CD4-positive, alpha-beta T cell treated with Interferon gamma for 1 hour (primary cell): ENCODE measurements around the gene ADNP2.
A peak's percentile ranks its signal among the peaks of the same experiment; 100 is the strongest.
"Not testable (repeated sequence)": the region's sequence is repeated elsewhere in the genome, so short reads cannot be mapped to it uniquely, and the experiment has no call there.

Experiments
- DNase-seq: peaks from one replicate; pipeline ENCODE4 v3.0.0-alpha.2; 2020

ADNP2 gene

GRCh38 chr18:80148326-80149199, 39.5 kb downstream of the ADNP2 start:
- no peak for DNase-seq

GRCh38 chr18:80149667-80150066, 40.6 kb downstream of the ADNP2 start:
- no peak for DNase-seq

GRCh38 chr18:80154293-80154692, 45.2 kb downstream of the ADNP2 start:
- peak; percentile 22 for DNase-seq

- peak; percentile 54 for DNase-seq
Measured at GRCh38 chr18:80157708-80158343, 48.8 kb downstream of the ADNP2 start.

- DNase-seq, result no peak
Measured at GRCh38 chr18:80158365-80158764, 49.3 kb downstream of the ADNP2 start.

GRCh38 chr18:80159713-80160636, 50.9 kb downstream of the ADNP2 start:
- peak; percentile 36 for DNase-seq

- no peak for DNase-seq
Measured at GRCh38 chr18:80161781-80162417, 52.8 kb downstream of the ADNP2 start.

- DNase-seq, result no peak
Measured at GRCh38 chr18:80163183-80163582, 54.1 kb downstream of the ADNP2 start.

- DNase-seq, result not testable (repeated sequence)
Measured at GRCh38 chr18:80164727-80165355, 55.8 kb downstream of the ADNP2 start.

- no peak for DNase-seq
Measured at GRCh38 chr18:80166240-80166639, 57.2 kb downstream of the ADNP2 start.

- no peak for DNase-seq
Measured at GRCh38 chr18:80166725-80167124, 57.7 kb downstream of the ADNP2 start.

GRCh38 chr18:80167331-80167730, 58.3 kb downstream of the ADNP2 start:
- no peak for DNase-seq

- DNase-seq, result no peak
Measured at GRCh38 chr18:80167931-80168330, 58.9 kb downstream of the ADNP2 start.

- no peak for DNase-seq
Measured at GRCh38 chr18:80168346-80168745, 59.3 kb downstream of the ADNP2 start.

GRCh38 chr18:80168982-80169381, 59.9 kb downstream of the ADNP2 start:
- no peak for DNase-seq

- DNase-seq, result no peak
Measured at GRCh38 chr18:80169607-80170006, 60.5 kb downstream of the ADNP2 start.

GRCh38 chr18:80170395-80171053, 61.5 kb downstream of the ADNP2 start:
- no peak for DNase-seq

GRCh38 chr18:80171054-80171872, 62.2 kb downstream of the ADNP2 start:
- DNase-seq, result no peak

GRCh38 chr18:80172056-80172455, 63.0 kb downstream of the ADNP2 start:
- no peak for DNase-seq

GRCh38 chr18:80173060-80173459, 64.0 kb downstream of the ADNP2 start:
- no peak for DNase-seq
